BJ (cell line): Measurements from ENCODE around the gene RPL35. TPM values are rescaled to one million over a fixed set of nuclear protein-coding genes. Genes with fewer than 3 reads are reported as not detected.

Experiments used
- CTCF ChIA-PET: fragments of 350-600 bp; formaldehyde crosslinking; extraction: SDS; loops from one replicate; lab custom pipeline; 2021; ENCODE audit warnings: antibody characterized with exemption, inconsistent platforms; lab: Yijun Ruan, JAX
- POLR2A ChIA-PET: fragments of 300-600 bp; sonication (Branson Sonifier 250); formaldehyde crosslinking; extraction: SDS; loops from one replicate; lab custom pipeline; 2021; ENCODE audit warnings: antibody characterized with exemption; lab: Charles Lee
- DNase-seq: peaks from one replicate; pipeline ENCODE4 v3.0.0-alpha.2; 2011; ENCODE audit warnings: low read depth
- H3K27me3 ChIP-seq: 2 replicates; pipeline ENCODE4 v1.6.0; 2011; ENCODE audit warnings: low read length; ENCODE audit not compliant: control insufficient read depth, insufficient read depth
- H3K36me3 ChIP-seq: 2 replicates; pipeline ENCODE4 v1.5.1; 2011; ENCODE audit warnings: low read length; ENCODE audit not compliant: control insufficient read depth, insufficient read depth
- H3K4me3 ChIP-seq: 2 replicates; pipeline ENCODE4 v1.5.1; 2011; ENCODE audit warnings: low read depth, mild to moderate bottlenecking, control low read depth, low read length
- CTCF ChIP-seq: IDR thresholded peaks from 2 replicates; pipeline ENCODE4 v1.5.1; 2011; ENCODE audit warnings: low read depth, mild to moderate bottlenecking, control low read depth, inconsistent platforms, low read length, moderate library complexity; ENCODE audit not compliant: insufficient read depth
- polyA plus RNA-seq: library from polyadenylated mRNA; depleted of rRNA; stranded (reverse); fragments of >200 nt; gene quantifications from 2 replicates; pipeline ENCODE4 v1.2.3, GENCODE V29; 2011

Gene RPL35
- polyA plus RNA-seq, 1 experiment: 3,181 TPM

GRCh38 chr9:124815601-124816000 is 46.2 kb downstream of the RPL35 start:
- DNase-seq: no peak
- CTCF ChIA-PET: interaction anchor here (0.9 to 1.9 kb wide), 2 partner anchors 26 to 41 kb away, joined by 3 to 4 read pairs; no protein-coding TSS in a partner anchor
- Histone ChIP-seq H3K4me3 (no peak overlapping the region), H3K36me3 (no peaks in the 10 kb centered on the region), H3K27me3 (no peaks in the 10 kb centered on the region)
- POLR2A ChIA-PET: interaction anchor here (0.6 kb wide), 1 partner anchor 535 kb away, joined by 15 read pairs; no protein-coding TSS in a partner anchor
- TF ChIP-seq CTCF: no peak

DNA sequence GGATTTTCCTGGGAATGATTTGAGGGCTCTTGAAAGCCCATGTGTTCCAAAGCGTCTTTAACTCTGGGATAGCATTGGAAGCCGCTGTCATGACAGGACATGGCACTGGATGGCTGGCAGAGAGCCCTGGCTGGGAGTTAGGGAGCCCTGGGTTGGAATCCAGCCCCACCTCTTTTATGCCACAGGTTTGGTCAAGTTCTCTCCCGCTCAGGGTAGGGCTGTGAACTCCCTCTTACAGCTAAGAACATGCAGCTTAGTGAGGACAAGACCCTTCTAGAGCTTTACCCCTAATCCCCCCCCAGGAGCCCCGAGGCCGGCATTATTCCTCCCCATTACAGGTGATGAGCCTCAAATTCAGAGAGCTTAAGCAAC is 47.6 kb downstream of the RPL35 start:
- Histone ChIP-seq H3K4me3 (no peak overlapping the region), H3K36me3 (no peaks in the 10 kb centered on the region), H3K27me3 (no peaks in the 10 kb centered on the region)
- no peak for TF ChIP-seq CTCF
- ChIA-PET CTCF (interaction anchor here (1.0 to 5.4 kb wide), 6 partner anchors 20 to 60 kb away, joined by 3 to 46 read pairs (median 4); partner anchors contain the start of gene WDR38), POLR2A (no interaction called here)
- no peak for DNase-seq

GRCh38 chr9:124813501-124814163 is 48.1 kb downstream of the RPL35 start:
- no peak for TF ChIP-seq CTCF
- ChIA-PET CTCF (interaction anchor here (1.2 to 5.4 kb wide), 6 partner anchors 21 to 41 kb away, joined by 3 to 46 read pairs (median 8); partner anchors contain the start of genes OLFML2A and WDR38), POLR2A (no interaction called here)
- no peak for DNase-seq
- Histone ChIP-seq H3K36me3 (no peaks in the 10 kb centered on the region), H3K27me3 (no peaks in the 10 kb centered on the region), H3K4me3 (no peak overlapping the region)

DNA sequence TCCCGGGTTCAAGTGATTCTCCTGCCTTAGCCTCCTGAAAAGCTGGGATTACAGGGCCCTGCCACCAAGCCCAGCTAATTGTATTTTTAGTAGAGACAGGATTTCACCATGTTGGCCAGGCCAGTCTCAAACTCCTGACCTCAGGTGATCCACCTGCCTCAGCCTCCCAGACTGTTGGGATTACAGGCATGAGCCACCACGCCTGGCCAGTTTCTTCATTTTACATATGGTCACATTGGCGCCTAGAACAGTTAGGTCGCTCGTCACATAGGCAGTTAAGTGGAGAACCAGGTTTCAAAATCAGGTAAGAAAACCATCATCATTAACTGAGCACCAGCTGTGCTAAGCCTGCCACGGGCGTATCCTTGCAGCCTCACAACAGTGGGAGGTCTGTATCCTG is 48.7 kb downstream of the RPL35 start:
- no peak for TF ChIP-seq CTCF
- POLR2A ChIA-PET: interaction anchor here (0.7 kb wide), 1 partner anchor 33 kb away, joined by 3 read pairs; no protein-coding TSS in a partner anchor
- Histone ChIP-seq H3K27me3 (no peaks in the 10 kb centered on the region), H3K4me3 (no peak overlapping the region), H3K36me3 (no peaks in the 10 kb centered on the region)
- DNase-seq: no peak
- CTCF ChIA-PET: interaction anchor here (1.9 to 5.4 kb wide), 4 partner anchors 27 to 41 kb away, joined by 8 to 46 read pairs (median 10); partner anchors contain the start of genes OLFML2A and WDR38

GRCh38 chr9:124812441-124812876 is 49.3 kb downstream of the RPL35 start:
- peak; percentile 98 for DNase-seq
- Histone ChIP-seq H3K4me3 (no peak overlapping the region), H3K36me3 (no peaks in the 10 kb centered on the region), H3K27me3 (no peaks in the 10 kb centered on the region)
- POLR2A ChIA-PET: interaction anchor here (0.7 kb wide), 1 partner anchor 33 kb away, joined by 3 read pairs; no protein-coding TSS in a partner anchor
- CTCF ChIA-PET: interaction anchor here (1.0 to 5.4 kb wide), 5 partner anchors 28 to 41 kb away, joined by 3 to 46 read pairs (median 8); partner anchors contain the start of genes NR6A1, OLFML2A and WDR38
- peak; percentile 24; the same call in 1 of the 2 replicates for TF ChIP-seq CTCF
